ENCODE measurements around the gene BAZ1A. TPM values are rescaled to one million over a fixed set of nuclear protein-coding genes. Genes with fewer than 3 reads are reported as not detected.

The BAZ1A gene
- total RNA-seq (2014; rRNA removed; shearing (Covaris generic)), result 38.2 and 46.7 TPM in 2 replicates
- polyA plus RNA-seq (2014; cell fraction: nucleus; rRNA removed), result 35.9 and 69.8 TPM in 2 replicates

GRCh38 chr14:34875031-34875922 is at the start of gene BAZ1A:
Gene BAZ1A (minus strand): TSS chr14:34875360. CDS start chr14:34874604, 756 bp downstream.
- peak; percentile 86 for DNase-seq (ENCODE audit: extremely low read depth, low read depth)

GRCh38 chr14:34920339-34920738 is 45.2 kb upstream of the BAZ1A start:
- DNase-seq (ENCODE audit: extremely low read depth, low read depth), result no peak

- DNase-seq (ENCODE audit: extremely low read depth, low read depth), result no peak
These were observed 38.5 kb upstream of the BAZ1A start for GRCh38 chr14:34913619-34914018.

- no peak for DNase-seq (ENCODE audit: extremely low read depth, low read depth)
These were observed 37.8 kb upstream of the BAZ1A start for GRCh38 chr14:34912966-34913365.

- no peak for DNase-seq (ENCODE audit: extremely low read depth, low read depth)
These were observed 37.0 kb upstream of the BAZ1A start for GRCh38 chr14:34912182-34912581.

- no peak for DNase-seq (ENCODE audit: extremely low read depth, low read depth)
These were observed 36.3 kb upstream of the BAZ1A start for GRCh38 chr14:34911209-34912150.

- no peak for DNase-seq (ENCODE audit: extremely low read depth, low read depth)
These were observed 31.1 kb upstream of the BAZ1A start for GRCh38 chr14:34906287-34906686.

- DNase-seq (ENCODE audit: extremely low read depth, low read depth), result no peak
These were observed 20.1 kb upstream of the BAZ1A start for GRCh38 chr14:34895277-34895676.

- DNase-seq (ENCODE audit: extremely low read depth, low read depth), result no peak
These were observed 15.8 kb upstream of the BAZ1A start for GRCh38 chr14:34890937-34891336.

GRCh38 chr14:34888186-34888585 is 13.0 kb upstream of the BAZ1A start:
- no peak for DNase-seq (ENCODE audit: extremely low read depth, low read depth)

GRCh38 chr14:34883954-34884353 is 8.8 kb upstream of the BAZ1A start:
- no peak for DNase-seq (ENCODE audit: extremely low read depth, low read depth)

GRCh38 chr14:34874386-34875030 is 652 bp downstream of the BAZ1A start:
- DNase-seq (ENCODE audit: extremely low read depth, low read depth), result peak; percentile 17

- DNase-seq (ENCODE audit: extremely low read depth, low read depth), result peak; percentile 75
These were observed 1.4 kb downstream of the BAZ1A start for GRCh38 chr14:34873589-34874385.

GRCh38 chr14:34872822-34873588 is 2.2 kb downstream of the BAZ1A start:
- DNase-seq (ENCODE audit: extremely low read depth, low read depth), result no peak

GRCh38 chr14:34867199-34867598 is 8.0 kb downstream of the BAZ1A start:
- no peak for DNase-seq (ENCODE audit: extremely low read depth, low read depth)

- no peak for DNase-seq (ENCODE audit: extremely low read depth, low read depth)
These were observed 9.1 kb downstream of the BAZ1A start for GRCh38 chr14:34865889-34866574.

GRCh38 chr14:34863844-34864243 is 11.3 kb downstream of the BAZ1A start:
- no peak for DNase-seq (ENCODE audit: extremely low read depth, low read depth)

GRCh38 chr14:34858765-34859164 is 16.4 kb downstream of the BAZ1A start:
- DNase-seq (ENCODE audit: extremely low read depth, low read depth), result no peak
